ENCODE measurements around the gene ZMIZ2.
"Not testable (repeated sequence)": the region's sequence is repeated elsewhere in the genome, so short reads cannot be mapped to it uniquely, and the experiment has no call there.

The ZMIZ2 gene, protein sequence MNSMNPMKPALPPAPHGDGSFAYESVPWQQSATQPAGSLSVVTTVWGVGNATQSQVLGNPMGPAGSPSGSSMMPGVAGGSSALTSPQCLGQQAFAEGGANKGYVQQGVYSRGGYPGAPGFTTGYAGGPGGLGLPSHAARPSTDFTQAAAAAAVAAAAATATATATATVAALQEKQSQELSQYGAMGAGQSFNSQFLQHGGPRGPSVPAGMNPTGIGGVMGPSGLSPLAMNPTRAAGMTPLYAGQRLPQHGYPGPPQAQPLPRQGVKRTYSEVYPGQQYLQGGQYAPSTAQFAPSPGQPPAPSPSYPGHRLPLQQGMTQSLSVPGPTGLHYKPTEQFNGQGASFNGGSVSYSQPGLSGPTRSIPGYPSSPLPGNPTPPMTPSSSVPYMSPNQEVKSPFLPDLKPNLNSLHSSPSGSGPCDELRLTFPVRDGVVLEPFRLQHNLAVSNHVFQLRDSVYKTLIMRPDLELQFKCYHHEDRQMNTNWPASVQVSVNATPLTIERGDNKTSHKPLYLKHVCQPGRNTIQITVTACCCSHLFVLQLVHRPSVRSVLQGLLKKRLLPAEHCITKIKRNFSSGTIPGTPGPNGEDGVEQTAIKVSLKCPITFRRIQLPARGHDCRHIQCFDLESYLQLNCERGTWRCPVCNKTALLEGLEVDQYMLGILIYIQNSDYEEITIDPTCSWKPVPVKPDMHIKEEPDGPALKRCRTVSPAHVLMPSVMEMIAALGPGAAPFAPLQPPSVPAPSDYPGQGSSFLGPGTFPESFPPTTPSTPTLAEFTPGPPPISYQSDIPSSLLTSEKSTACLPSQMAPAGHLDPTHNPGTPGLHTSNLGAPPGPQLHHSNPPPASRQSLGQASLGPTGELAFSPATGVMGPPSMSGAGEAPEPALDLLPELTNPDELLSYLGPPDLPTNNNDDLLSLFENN

DNA sequence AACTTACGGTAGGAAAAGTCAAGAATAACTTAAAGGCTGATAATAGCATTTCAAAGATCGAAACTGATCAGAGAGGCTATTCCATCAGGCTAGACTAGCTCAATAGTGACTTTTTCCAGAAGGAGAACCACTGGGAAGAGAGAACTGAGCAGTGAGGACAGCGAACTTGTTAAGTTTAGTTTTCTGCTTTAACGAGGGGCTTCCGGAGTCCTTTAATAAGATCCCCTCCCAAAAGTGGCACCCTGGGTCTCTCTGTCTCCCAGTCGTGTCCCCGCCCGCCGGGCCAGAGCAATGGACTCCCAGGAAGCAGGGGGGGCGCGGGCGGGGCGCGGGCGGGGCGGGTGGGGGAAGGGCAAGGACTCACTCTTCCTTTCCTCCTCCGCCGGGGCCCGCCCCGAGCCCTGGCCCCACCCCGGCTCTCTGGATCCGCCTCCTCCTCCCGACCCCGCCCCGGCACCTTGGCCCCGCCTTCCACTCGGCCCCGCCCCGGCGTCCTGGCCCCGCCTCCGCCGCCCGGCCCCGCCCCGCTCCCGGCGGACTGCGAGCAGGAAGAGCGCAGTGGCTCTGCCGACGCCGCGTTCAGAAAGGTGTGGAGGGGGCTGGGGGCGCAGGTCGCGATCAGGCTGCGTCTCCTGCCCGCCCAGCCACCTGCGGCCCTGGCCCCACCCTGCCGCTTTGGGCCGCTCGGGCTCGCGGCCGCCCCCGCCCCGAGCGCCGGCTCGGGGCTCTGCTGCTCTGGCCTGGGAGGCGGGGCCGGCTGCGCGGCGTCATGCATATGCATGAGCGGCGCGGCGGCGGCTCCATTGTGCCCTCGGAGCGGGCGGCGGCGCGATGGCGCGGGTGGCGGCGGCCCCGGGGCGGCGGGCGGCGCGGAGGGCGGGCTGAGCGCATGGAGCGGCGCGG is at the start of gene ZMIZ2:
ZMIZ2 (plus strand) TSS at position 803 of the 903 bp plus-strand sequence. CDS start 7,403 bp downstream, outside the sequence.
- TF ChIP-seq, protein P1, sequence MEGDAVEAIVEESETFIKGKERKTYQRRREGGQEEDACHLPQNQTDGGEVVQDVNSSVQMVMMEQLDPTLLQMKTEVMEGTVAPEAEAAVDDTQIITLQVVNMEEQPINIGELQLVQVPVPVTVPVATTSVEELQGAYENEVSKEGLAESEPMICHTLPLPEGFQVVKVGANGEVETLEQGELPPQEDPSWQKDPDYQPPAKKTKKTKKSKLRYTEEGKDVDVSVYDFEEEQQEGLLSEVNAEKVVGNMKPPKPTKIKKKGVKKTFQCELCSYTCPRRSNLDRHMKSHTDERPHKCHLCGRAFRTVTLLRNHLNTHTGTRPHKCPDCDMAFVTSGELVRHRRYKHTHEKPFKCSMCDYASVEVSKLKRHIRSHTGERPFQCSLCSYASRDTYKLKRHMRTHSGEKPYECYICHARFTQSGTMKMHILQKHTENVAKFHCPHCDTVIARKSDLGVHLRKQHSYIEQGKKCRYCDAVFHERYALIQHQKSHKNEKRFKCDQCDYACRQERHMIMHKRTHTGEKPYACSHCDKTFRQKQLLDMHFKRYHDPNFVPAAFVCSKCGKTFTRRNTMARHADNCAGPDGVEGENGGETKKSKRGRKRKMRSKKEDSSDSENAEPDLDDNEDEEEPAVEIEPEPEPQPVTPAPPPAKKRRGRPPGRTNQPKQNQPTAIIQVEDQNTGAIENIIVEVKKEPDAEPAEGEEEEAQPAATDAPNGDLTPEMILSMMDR (IDR thresholded peaks at IDR 0.05; ENCODE audit: insufficient read depth, low read depth, low read length, missing control alignments) = no peak
- peak; percentile 94 for DNase-seq (ENCODE audit: low read depth)
- H3K4me3 ChIP-seq (ENCODE audit: low read depth, low read length) = peak within 1 kb of the TSS; percentile 83

DNA sequence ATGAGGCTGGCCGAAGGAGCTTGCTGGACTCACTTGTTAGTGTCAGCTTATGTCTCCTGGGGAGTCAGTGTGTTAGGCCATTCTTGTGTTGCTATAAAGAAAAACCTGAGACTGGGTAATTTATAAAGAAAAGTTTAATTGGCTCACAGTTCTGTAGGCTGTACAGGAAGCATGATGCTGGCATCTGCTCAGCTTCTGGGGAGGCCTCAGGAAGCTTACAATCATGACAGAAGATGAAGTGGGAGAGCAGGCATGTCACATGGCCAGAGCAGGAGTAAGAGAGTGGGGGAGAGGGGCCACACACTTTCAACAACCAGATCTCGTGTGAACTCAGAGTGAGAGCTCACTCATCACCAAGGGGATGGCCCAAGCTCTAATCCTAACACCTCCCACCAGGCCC is 49.0 kb upstream of the ZMIZ2 start:
- not testable (repeated sequence) for H3K4me3 ChIP-seq (ENCODE audit: low read depth, low read length); DNase-seq (ENCODE audit: low read depth)

DNA sequence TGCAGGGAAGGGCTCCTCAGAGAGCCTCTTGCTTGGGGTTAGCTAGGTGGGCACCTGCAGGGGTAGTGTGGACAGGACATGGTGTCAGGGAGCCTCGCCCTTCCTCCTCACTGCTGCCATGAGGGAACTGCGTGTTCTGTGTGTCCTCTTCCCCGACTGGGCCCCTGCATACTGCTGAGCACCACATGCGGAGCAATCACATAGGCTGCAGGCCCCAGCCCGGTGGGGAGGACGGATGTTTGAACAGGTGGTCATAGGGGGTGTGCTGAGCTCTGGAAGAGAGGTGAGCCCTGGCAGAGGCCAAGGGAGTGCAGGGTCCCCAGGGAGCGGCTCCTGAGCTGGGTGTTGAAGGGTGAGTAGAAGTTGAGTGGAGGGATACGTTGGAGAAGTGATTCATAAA is 48.3 kb upstream of the ZMIZ2 start:
- TF ChIP-seq, protein P1 (IDR thresholded peaks at IDR 0.05; ENCODE audit: insufficient read depth, low read depth, low read length, missing control alignments) = no peak
- no peak for DNase-seq (ENCODE audit: low read depth)
- no peak overlapping the region for H3K4me3 ChIP-seq (ENCODE audit: low read depth, low read length)

DNA sequence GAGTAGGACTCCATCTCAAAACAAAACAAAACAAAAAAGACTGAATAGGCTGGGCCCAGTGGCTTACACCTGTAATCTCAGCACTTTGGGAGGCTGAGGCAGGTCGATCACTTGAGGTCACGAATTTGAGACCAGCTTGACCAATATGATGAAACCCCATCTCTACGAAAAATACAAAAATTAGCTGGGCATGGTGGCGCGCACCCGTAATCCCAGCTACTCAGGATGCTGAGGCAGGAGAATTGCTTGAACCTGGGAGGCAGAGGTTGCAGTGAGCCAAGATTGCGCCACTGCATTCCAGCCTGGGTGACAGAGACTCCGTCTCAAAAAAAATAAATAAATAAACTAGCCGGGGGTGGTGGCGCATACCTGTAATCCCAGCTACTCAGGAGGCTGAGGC is 45.3 kb upstream of the ZMIZ2 start:
- H3K4me3 ChIP-seq (ENCODE audit: low read depth, low read length); DNase-seq (ENCODE audit: low read depth): not testable (repeated sequence)

DNA sequence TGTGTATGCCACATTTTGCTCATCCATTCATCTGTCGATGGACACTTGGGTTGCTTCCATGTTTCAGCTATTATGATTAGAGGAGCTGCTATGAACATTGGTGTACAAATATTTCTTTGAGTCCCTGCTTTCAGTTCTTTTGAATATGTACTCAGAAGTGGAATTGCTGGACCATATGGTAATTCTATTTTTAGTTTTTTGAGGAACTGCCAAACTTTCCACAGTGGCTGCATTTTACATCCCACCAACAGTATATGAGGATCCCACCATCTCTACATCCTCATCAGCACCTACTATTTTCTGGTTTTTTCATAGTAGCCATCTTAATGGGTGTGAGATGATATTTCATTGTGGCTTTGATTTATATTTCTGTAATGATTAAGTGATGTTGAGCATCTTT is 44.7 kb upstream of the ZMIZ2 start:
- no peak for DNase-seq (ENCODE audit: low read depth)
- H3K4me3 ChIP-seq (ENCODE audit: low read depth, low read length) = no peak overlapping the region
- TF ChIP-seq, protein P1 (IDR thresholded peaks at IDR 0.05; ENCODE audit: insufficient read depth, low read depth, low read length, missing control alignments) = no peak

DNA sequence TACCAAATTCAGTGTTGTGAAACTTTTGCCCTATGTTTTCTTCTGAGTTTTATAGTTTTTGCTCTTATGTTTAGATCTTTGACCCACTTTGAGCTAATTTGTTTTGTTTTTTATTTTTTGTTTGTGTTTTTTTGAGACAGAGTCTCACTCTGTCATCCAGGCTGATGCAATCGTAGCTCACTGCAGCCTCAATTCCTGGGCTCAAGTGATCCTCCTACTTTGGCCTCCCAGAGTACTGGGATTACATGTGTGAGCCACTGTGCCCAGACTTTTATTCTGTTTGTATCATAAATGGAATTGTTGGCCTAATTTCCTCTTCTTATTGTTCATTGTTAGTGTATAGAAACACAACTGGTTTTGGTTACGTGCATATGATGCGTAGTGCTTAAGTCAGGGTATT is 43.2 kb upstream of the ZMIZ2 start:
- TF ChIP-seq, protein P1 (IDR thresholded peaks at IDR 0.05; ENCODE audit: insufficient read depth, low read depth, low read length, missing control alignments) = no peak
- no peak for DNase-seq (ENCODE audit: low read depth)
- no peak overlapping the region for H3K4me3 ChIP-seq (ENCODE audit: low read depth, low read length)

DNA sequence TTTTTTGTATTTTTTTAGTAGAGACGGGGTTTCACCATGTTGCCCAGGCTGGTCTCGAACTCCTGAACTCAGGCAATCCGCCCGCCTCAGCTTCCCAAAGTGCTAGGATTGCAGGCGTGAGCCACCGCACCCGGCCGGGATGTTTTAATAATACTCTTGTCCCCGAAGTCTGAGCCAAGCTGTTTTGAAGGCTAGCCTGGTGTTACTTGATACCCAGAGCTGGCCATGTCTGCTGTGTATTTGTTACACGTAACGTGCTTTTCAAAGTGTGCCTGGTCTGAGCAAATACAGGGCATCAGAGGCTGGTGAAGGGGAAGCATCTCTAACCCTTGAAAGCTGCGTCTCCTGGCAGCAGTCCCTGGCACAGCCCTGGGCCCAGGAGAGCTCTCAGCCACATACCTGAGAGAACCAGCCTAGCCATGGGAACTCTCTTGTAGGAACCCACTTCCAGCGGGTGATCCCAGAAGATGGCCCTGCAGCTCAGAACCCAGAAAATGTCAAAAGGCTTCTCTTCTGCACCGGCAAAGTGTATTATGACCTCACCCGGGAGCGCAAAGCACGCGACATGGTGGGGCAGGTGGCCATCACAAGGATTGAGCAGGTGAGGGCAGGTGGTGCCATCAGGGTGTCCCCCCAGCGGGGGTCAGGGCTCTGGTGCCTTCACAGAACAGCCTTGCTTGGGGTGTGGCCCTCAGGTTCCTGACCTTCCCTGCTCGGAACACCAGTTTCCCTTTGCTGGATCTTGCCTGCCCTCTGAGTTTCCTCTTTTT is 41.7 kb upstream of the ZMIZ2 start:
- TF ChIP-seq, protein P1 (IDR thresholded peaks at IDR 0.05; ENCODE audit: insufficient read depth, low read depth, low read length, missing control alignments) = no peak
- H3K4me3 ChIP-seq (ENCODE audit: low read depth, low read length) = no peak overlapping the region
- DNase-seq (ENCODE audit: low read depth) = no peak
